GM23248 (cell line): ENCODE measurements around the gene CALY. TPM values are rescaled to one million over a fixed set of nuclear protein-coding genes. Genes with fewer than 3 reads are reported as not detected.

ENCODE experiments used
- DNase-seq: peaks from one replicate; pipeline ENCODE4 v3.0.0-alpha.2; 2015
- H2AFZ ChIP-seq: fragments of 200-600 bp; sonication (generic); 2 replicates; pipeline ENCODE4 v1.6.1; 2016; ENCODE audit warnings: antibody characterized with exemption
- H3F3A ChIP-seq: fragments of 200-600 bp; sonication (generic); 2 replicates; pipeline ENCODE4 v1.6.1; 2016; ENCODE audit warnings: mild to moderate bottlenecking, antibody characterized with exemption, mixed run types; ENCODE audit not compliant: insufficient read depth
- H3K27ac ChIP-seq: fragments of 200-600 bp; sonication (generic); 2 replicates; pipeline ENCODE4 v1.5.1; 2016; ENCODE audit warnings: mild to moderate bottlenecking
- H3K27me3 ChIP-seq: fragments of 200-600 bp; sonication (generic); replicated peaks from 2 replicates; pipeline ENCODE4 v1.6.1; 2016; ENCODE audit warnings: mild to moderate bottlenecking; ENCODE audit not compliant: insufficient read depth
- H3K36me3 ChIP-seq: fragments of 200-600 bp; sonication (generic); 2 replicates; pipeline ENCODE4 v1.6.1; 2016; ENCODE audit warnings: low read depth, mild to moderate bottlenecking
- H3K4me1 ChIP-seq: fragments of 200-600 bp; sonication (generic); 2 replicates; pipeline ENCODE4 v1.6.1; 2016; ENCODE audit warnings: mild to moderate bottlenecking; ENCODE audit not compliant: insufficient read depth
- H3K4me2 ChIP-seq: fragments of 200-600 bp; sonication (generic); one replicate; pipeline ENCODE4 v1.6.1; 2016; ENCODE audit warnings: mild to moderate bottlenecking; ENCODE audit not compliant: unreplicated experiment
- H3K4me3 ChIP-seq: fragments of 200-600 bp; sonication (generic); 2 replicates; pipeline ENCODE4 v1.5.1; 2016; ENCODE audit warnings: mild to moderate bottlenecking
- H3K79me2 ChIP-seq: fragments of 200-600 bp; sonication (generic); 2 replicates; pipeline ENCODE4 v1.6.1; 2016; ENCODE audit warnings: mild to moderate bottlenecking; ENCODE audit not compliant: insufficient read depth
- H3K9ac ChIP-seq: fragments of 200-600 bp; sonication (generic); 2 replicates; pipeline ENCODE4 v1.6.1; 2016; ENCODE audit warnings: mild to moderate bottlenecking
- H3K9me2 ChIP-seq: fragments of 200-600 bp; sonication (generic); 2 replicates; pipeline ENCODE4 v1.6.1; 2016; ENCODE audit warnings: mixed run types, mild to moderate bottlenecking, moderate library complexity; ENCODE audit not compliant: insufficient read depth
- H3K9me3 ChIP-seq: fragments of 200-600 bp; sonication (generic); one replicate; pipeline ENCODE4 v1.6.1; 2017; ENCODE audit warnings: low read depth
- H4K20me1 ChIP-seq: fragments of 200-600 bp; sonication (generic); 2 replicates; pipeline ENCODE4 v1.6.0; 2016; ENCODE audit not compliant: insufficient read depth
- EZH2 ChIP-seq: fragments of 200-600 bp; sonication (generic); IDR thresholded peaks from 2 replicates; pipeline ENCODE4 v1.6.1; 2018; ENCODE audit warnings: antibody characterized with exemption, mild to moderate bottlenecking; ENCODE audit not compliant: insufficient read depth, poor library complexity, severe bottlenecking
- EZH2phosphoT487 ChIP-seq: fragments of 200-600 bp; sonication (generic); IDR thresholded peaks from 2 replicates; pipeline ENCODE4 v1.6.1; 2018; ENCODE audit warnings: antibody characterized with exemption, moderate library complexity, mild to moderate bottlenecking, low read depth; ENCODE audit not compliant: insufficient read depth
- WGBS, 2 experiments: methylation state at CpG; one replicate each; pipeline ENCODE4 v1.1.6; 2015 to 2017; ENCODE audit warnings: low lambda C conversion rate in 2 of 2, low coverage in 1 of 2; ENCODE audit errors: missing lambda C conversion rate in 2 of 2; 5-methylcytosine and 5-hydroxymethylcytosine counted together
- in situ Hi-C: fragments of 300-500 bp; cut with MboI; formaldehyde crosslinking; loops from 2 replicates; pipeline ENCODE4 v1.15.0; 2020
- polyA plus RNA-seq: library from polyadenylated mRNA; unstranded; fragments of >200 nt; fragmentation: Nextera tagmentation; extraction: Ambion mirVana; gene quantifications from 2 replicates; pipeline ENCODE4 v1.2.1, GENCODE V29; 2016
- total RNA-seq: library from RNA; depleted of rRNA; stranded (reverse); fragments of >200 nt; shearing (Covaris generic); gene quantifications from 2 replicates; pipeline ENCODE4 v1.2.3, GENCODE V29; 2014

CALY gene
- total and polyA plus RNA-seq, 2 experiments from 2014 or later: 0.86 TPM; not detected in 1

- TF ChIP-seq EZH2phosphoT487: no peak
- peak; percentile 98 for TF ChIP-seq EZH2
- Histone ChIP-seq H4K20me1 (no peaks in the 10 kb centered on the region), H3K4me2 (peak overlapping the region; percentile 44), H3K9me2 (no peaks in the 10 kb centered on the region), H3K27ac (no peak overlapping the region), H3K9me3 (no peaks in the 10 kb centered on the region), H3K9ac (peak overlapping the region; percentile 22; the same call in 1 of the 2 replicates), H3K36me3 (no peaks in the 10 kb centered on the region), H3K4me1 (no peaks in the 10 kb centered on the region), H3K79me2 (no peaks in the 10 kb centered on the region), H3K4me3 (peak overlapping the region; percentile 56), H3F3A (no peaks in the 10 kb centered on the region), H3K27me3 (peaks cover 52% of the 10 kb centered on the region), H2AFZ (peak overlapping the region; percentile 41; the same call in 1 of the 2 replicates)
- DNase-seq: peak; percentile 77
- in situ Hi-C loops: no loop called here
- 2 to 5% methylated on average over 34 to 69 of the region's 75 CpGs for WGBS, 2 experiments
These were observed 1.2 kb downstream of the CALY start for GRCh38 chr10:133335246-133336117.

GRCh38 chr10:133334503-133335245, 2.0 kb downstream of the CALY start:
- H3K27me3 ChIP-seq: peaks cover 52% of the 10 kb centered on the region
- WGBS, 2 experiments: 7 to 8% methylated on average over 26 to 49 of the region's 51 CpGs

GRCh38 chr10:133332936-133333699, 3.6 kb downstream of the CALY start:
- H3K9me2 ChIP-seq: no peaks in the 10 kb centered on the region

More at GRCh38 chr10:133334503-133335245, 2.0 kb downstream of the CALY start:
- Histone ChIP-seq H3K4me3 (peak overlapping the region; percentile 56), H2AFZ (0 out of 2 replicates have a peak overlapping the region, but pooled peaks have one; percentile 41), H3K9me3 (no peaks in the 10 kb centered on the region), H3K36me3 (no peaks in the 10 kb centered on the region), H3F3A (no peaks in the 10 kb centered on the region), H3K4me1 (no peaks in the 10 kb centered on the region), H4K20me1 (no peaks in the 10 kb centered on the region), H3K79me2 (no peaks in the 10 kb centered on the region), H3K9me2 (no peaks in the 10 kb centered on the region), H3K9ac (peak overlapping the region; percentile 22; the same call in 1 of the 2 replicates), H3K27ac (no peak overlapping the region), H3K4me2 (peak overlapping the region; percentile 44)
- peak; percentile 58 for DNase-seq
- in situ Hi-C loops: no loop called here
- TF ChIP-seq EZH2phosphoT487 (no peak), EZH2 (no peak)

More at GRCh38 chr10:133332936-133333699, 3.6 kb downstream of the CALY start:
- no peak overlapping the region for H2AFZ ChIP-seq
- peaks cover 52% of the 10 kb centered on the region for H3K27me3 ChIP-seq
- no peaks in the 10 kb centered on the region for H3K36me3 ChIP-seq
- 61 to 66% methylated on average over 12 to 30 of the region's 30 CpGs for WGBS, 2 experiments
- H3K4me2 ChIP-seq: no peak overlapping the region
- H3K9ac ChIP-seq: no peak overlapping the region
- H3F3A ChIP-seq: peaks cover 3% of the 10 kb centered on the region; the same call in 1 of the 2 replicates
- TF ChIP-seq EZH2phosphoT487: no peak
- no peak for TF ChIP-seq EZH2
- no peaks in the 10 kb centered on the region for H3K79me2 ChIP-seq
- H3K27ac ChIP-seq: no peak overlapping the region
- no peak overlapping the region for H3K4me3 ChIP-seq
- H3K4me1 ChIP-seq: peaks cover 5% of the 10 kb centered on the region; the same call in 1 of the 2 replicates
- no peaks in the 10 kb centered on the region for H4K20me1 ChIP-seq
- DNase-seq: no peak
- H3K9me3 ChIP-seq: no peaks in the 10 kb centered on the region
- in situ Hi-C loops: no loop called here
